SK-N-MC (cell line): Measurements from ENCODE around the gene FBXL13.
"Not testable (repeated sequence)": the region's sequence is repeated elsewhere in the genome, so short reads cannot be mapped to it uniquely, and the experiment has no call there.

Source experiments
- DNase-seq: peaks from one replicate; pipeline ENCODE4 v3.0.0-alpha.2; 2011; ENCODE audit warnings: low read depth, low spot score
- H3K27ac ChIP-seq: fragments of 200-600 bp; sonication (generic); 2 replicates; pipeline ENCODE4 v1.5.1; 2016; ENCODE audit warnings: mixed run types
- H3K36me3 ChIP-seq: fragments of 200-600 bp; sonication (generic); 2 replicates; pipeline ENCODE4 v1.6.1; 2017; ENCODE audit warnings: antibody characterized with exemption, low read length, mixed read lengths; ENCODE audit not compliant: insufficient read depth
- H3K4me3 ChIP-seq: fragments of 200-600 bp; sonication (generic); 2 replicates; pipeline ENCODE4 v1.5.1; 2016
- H3K9ac ChIP-seq: fragments of 200-600 bp; sonication (generic); 2 replicates; pipeline ENCODE4 v1.8.0; 2017; ENCODE audit warnings: mixed run types, mixed read lengths; ENCODE audit not compliant: insufficient read length
- H3K9me3 ChIP-seq: fragments of 200-600 bp; sonication (generic); 2 replicates; pipeline ENCODE4 v1.6.1; 2017; ENCODE audit warnings: low read depth, mild to moderate bottlenecking, antibody characterized with exemption, low read length, moderate library complexity, mixed read lengths
- EZH2 ChIP-seq: fragments of 200-600 bp; sonication (generic); IDR thresholded peaks from one replicate; pipeline ENCODE4 v1.6.1; 2017; ENCODE audit warnings: antibody characterized with exemption
- FOXP2 ChIP-seq: optimal IDR thresholded peaks from 2 replicates; pipeline ENCODE3; 2011; ENCODE audit warnings: mild to moderate bottlenecking, moderate library complexity; ENCODE audit not compliant: insufficient read depth; ENCODE audit errors: extremely low read length, control extremely low read depth
- POLR2AphosphoS5 ChIP-seq: IDR thresholded peaks from 2 replicates; pipeline ENCODE4 v1.6.1; 2012; ENCODE audit warnings: mild to moderate bottlenecking, low read depth, low read length, borderline replicate concordance

The FBXL13 gene

GRCh38 chr7:103011650-103012049 is 62.9 kb downstream of the FBXL13 start:
- no peak for TF ChIP-seq FOXP2
- TF ChIP-seq EZH2 = no peak
- no peak for TF ChIP-seq POLR2AphosphoS5
- DNase-seq = no peak
- no peaks in the 10 kb centered on the region for H3K9me3 ChIP-seq

GRCh38 chr7:103010211-103010610 is 64.4 kb downstream of the FBXL13 start:
- no peak for DNase-seq
- H3K9me3 ChIP-seq = no peaks in the 10 kb centered on the region
- no peak for TF ChIP-seq EZH2
- TF ChIP-seq FOXP2 = no peak
- no peak for TF ChIP-seq POLR2AphosphoS5
- H3K27ac ChIP-seq = no peak overlapping the region
- H3K9ac ChIP-seq = no peak overlapping the region
- no peak overlapping the region for H3K4me3 ChIP-seq
- H3K36me3 ChIP-seq = no peaks in the 10 kb centered on the region

More at GRCh38 chr7:103011650-103012049, 62.9 kb downstream of the FBXL13 start:
- no peak overlapping the region for H3K4me3 ChIP-seq
- H3K27ac ChIP-seq = no peak overlapping the region
- no peak overlapping the region for H3K9ac ChIP-seq
- H3K36me3 ChIP-seq = no peaks in the 10 kb centered on the region

DNA sequence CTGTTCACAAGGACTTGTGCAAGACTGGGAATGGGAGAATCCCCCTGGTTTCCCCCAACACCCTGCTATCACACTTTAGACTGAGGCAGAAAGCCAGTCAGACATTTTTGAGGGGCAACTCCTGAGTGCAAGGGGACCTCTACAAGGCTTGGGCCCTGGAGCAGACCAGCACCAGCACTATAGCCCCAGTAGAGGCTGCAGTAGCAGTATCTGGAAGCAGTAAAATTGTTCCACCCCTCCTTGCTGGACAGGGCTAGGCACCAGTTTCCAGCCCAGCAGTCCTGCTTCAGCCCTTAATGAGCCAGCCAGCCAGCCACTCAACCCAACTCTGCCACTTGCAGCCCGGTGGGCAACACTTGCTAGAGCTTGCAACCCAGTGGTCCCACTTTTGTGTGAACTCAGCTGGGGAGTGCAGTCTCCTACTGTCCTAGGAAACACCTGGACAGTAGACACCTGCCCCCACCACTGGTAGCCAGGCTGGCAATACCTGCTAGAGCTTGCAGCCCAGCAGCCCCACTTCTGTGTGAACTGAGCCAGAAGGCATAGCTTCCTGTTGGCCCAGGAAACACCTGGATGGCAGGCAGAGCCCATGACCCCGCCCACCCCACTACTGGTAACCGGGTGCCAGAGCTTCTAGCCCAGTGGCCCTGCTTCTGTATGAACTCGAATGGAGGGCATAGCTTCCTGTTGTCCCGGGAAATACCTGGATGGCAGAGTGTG is 65.0 kb downstream of the FBXL13 start:
- Histone ChIP-seq H3K9me3 (no peaks in the 10 kb centered on the region), H3K27ac (no peak overlapping the region), H3K36me3 (no peaks in the 10 kb centered on the region), H3K4me3 (no peak overlapping the region), H3K9ac (no peak overlapping the region)
- no peak for DNase-seq
- TF ChIP-seq FOXP2 (no peak), EZH2 (no peak)

DNA sequence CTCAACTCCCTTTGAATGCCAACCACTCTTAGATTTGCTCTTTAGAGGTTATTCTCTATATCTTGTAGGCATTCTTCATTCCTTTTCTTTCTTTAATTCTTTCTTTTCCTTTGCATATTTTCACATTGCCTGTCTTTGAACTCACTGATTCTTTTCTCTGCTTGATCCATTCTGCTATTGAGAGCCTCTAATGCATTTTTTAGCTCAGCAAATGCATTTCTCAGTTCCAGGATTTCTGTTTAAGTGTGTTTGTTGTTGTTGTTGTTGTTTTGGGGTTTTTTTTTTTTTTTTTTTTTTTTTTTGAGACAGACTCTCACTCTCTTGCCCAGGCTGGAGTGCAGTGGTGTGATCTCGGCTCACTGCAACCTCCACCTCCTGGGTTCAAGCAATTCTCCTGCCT is 71.6 kb downstream of the FBXL13 start:
- Histone ChIP-seq H3K36me3 (no peaks in the 10 kb centered on the region), H3K9me3 (peaks cover 4% of the 10 kb centered on the region; the same call in 1 of the 2 replicates), H3K27ac (no peak overlapping the region), H3K4me3 (no peak overlapping the region), H3K9ac (no peak overlapping the region)
- DNase-seq = no peak
- TF ChIP-seq EZH2 = no peak
- no peak for TF ChIP-seq POLR2AphosphoS5
- no peak for TF ChIP-seq FOXP2

GRCh38 chr7:103001210-103001609 is 73.4 kb downstream of the FBXL13 start:
- DNase-seq = no peak
- no peaks in the 10 kb centered on the region for H3K36me3 ChIP-seq
- peaks cover 4% of the 10 kb centered on the region; the same call in 1 of the 2 replicates for H3K9me3 ChIP-seq
- H3K4me3 ChIP-seq = no peak overlapping the region
- no peak overlapping the region for H3K9ac ChIP-seq
- no peak for TF ChIP-seq EZH2
- TF ChIP-seq FOXP2 = no peak
- no peak for TF ChIP-seq POLR2AphosphoS5
- H3K27ac ChIP-seq = no peak overlapping the region

DNA sequence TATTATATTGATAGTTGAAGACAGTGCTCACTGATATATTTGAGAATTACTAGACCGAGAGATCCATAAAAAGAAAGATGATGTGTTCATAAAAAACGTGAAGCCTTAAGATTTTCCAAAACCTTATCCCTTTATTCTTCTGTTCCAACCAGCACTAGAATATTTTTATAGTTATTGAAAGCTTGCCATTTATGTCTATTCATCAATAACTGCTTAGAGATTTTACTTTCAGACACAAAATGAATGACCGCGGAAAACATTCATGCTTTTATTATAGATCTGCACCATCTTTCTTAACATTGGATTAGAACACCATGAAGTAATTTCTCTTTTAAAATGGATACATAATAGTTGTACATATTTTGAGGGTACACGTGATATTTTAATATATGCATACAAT is 77.6 kb downstream of the FBXL13 start:
- Histone ChIP-seq H3K27ac (no peak overlapping the region), H3K4me3 (no peak overlapping the region), H3K9ac (no peak overlapping the region), H3K36me3 (no peaks in the 10 kb centered on the region), H3K9me3 (no peaks in the 10 kb centered on the region)
- TF ChIP-seq POLR2AphosphoS5 (no peak), EZH2 (no peak), FOXP2 (no peak)
- no peak for DNase-seq

DNA sequence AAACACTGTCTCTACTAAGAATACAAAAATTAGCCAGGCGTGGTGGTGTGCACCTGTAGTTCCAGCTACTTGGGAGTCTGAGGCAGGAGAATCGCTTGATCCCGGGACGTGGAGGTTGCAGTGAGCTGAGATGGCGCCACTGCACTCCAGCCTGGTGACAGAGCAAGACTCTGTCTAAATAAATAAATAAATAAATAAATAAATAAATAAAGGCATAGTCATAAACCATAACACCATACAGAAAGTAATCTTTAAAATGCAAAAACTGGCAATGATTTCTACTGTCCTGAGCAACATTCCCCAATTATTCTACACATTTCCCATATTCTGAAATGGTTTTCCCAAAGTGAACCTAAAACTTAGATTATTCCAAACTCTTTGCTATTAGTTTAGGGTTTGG is 79.0 kb downstream of the FBXL13 start:
- not testable (repeated sequence) for H3K9ac ChIP-seq, H3K27ac ChIP-seq, H3K9me3 ChIP-seq, DNase-seq, H3K36me3 ChIP-seq, H3K4me3 ChIP-seq

- H3K4me3 ChIP-seq = no peak overlapping the region
- TF ChIP-seq POLR2AphosphoS5 (no peak), EZH2 (no peak), FOXP2 (no peak)
- H3K27ac ChIP-seq = no peak overlapping the region
- H3K9ac ChIP-seq = no peak overlapping the region
- DNase-seq = no peak
- H3K9me3 ChIP-seq = no peaks in the 10 kb centered on the region
- no peaks in the 10 kb centered on the region for H3K36me3 ChIP-seq
Measured at GRCh38 chr7:102994567-102994966, 80.0 kb downstream of the FBXL13 start.

DNA sequence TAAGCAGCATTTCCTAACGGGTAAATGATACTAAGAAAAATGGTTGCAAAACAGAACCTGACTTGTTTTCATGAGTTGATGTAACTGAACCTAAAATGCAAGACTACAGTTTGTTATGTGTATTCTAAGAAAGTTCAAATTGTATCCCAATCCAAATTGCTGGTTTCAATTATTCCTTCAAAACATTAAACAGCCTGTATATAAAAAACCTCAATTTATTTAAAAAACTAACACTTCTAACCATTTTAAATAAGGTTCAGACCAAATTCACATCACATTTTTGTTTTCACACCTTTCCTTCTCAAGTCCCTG is 80.9 kb downstream of the FBXL13 start:
- DNase-seq = no peak
- H3K27ac ChIP-seq = no peak overlapping the region

More for the DNA sequence above, 80.9 kb downstream of the FBXL13 start:
- Histone ChIP-seq H3K9me3 (no peaks in the 10 kb centered on the region), H3K9ac (no peak overlapping the region), H3K4me3 (no peak overlapping the region), H3K36me3 (no peaks in the 10 kb centered on the region)
- no peak for TF ChIP-seq POLR2AphosphoS5
- TF ChIP-seq EZH2 = no peak
- no peak for TF ChIP-seq FOXP2
